HepG2 (cell line): ENCODE measurements around the gene LOC128125822.

Source experiments
- ASH2L ChIP-seq: fragments of 300-600, 200-600 bp; sonication (generic); IDR thresholded peaks from 2 replicates; pipeline ENCODE4 v1.7.0; 2017; ENCODE audit warnings: low read depth, mild to moderate bottlenecking, moderate library complexity, mixed read lengths, low read length; ENCODE audit not compliant: insufficient read length
- CCAR2 ChIP-seq: fragments of 200-400 bp; formaldehyde crosslinking; optimal IDR thresholded peaks from 2 replicates; pipeline ENCODE3; 2018; ENCODE audit warnings: low read depth, mild to moderate bottlenecking, low read length, moderate library complexity
- FIP1L1 ChIP-seq: fragments of 200-400 bp; formaldehyde crosslinking; IDR thresholded peaks from 2 replicates; pipeline ENCODE4 v1.6.1; 2018; ENCODE audit warnings: low read depth, mild to moderate bottlenecking, low read length, moderate library complexity, borderline replicate concordance; ENCODE audit not compliant: insufficient read depth
- FOXM1 ChIP-seq: sonication (generic); formaldehyde crosslinking; IDR thresholded peaks from 2 replicates; pipeline ENCODE4 v1.5.0; 2020; ENCODE audit warnings: missing genetic modification reagents
- HDAC2 ChIP-seq: sonication (generic); formaldehyde crosslinking; IDR thresholded peaks from 2 replicates; pipeline ENCODE4 v1.4.0; 2020; ENCODE audit warnings: missing genetic modification reagents
- KLF12 ChIP-seq: sonication (generic); formaldehyde crosslinking; IDR thresholded peaks from 2 replicates; pipeline ENCODE4 v1.4.0; 2020; ENCODE audit warnings: missing genetic modification reagents, borderline replicate concordance
- MED13 ChIP-seq: sonication (generic); formaldehyde crosslinking; IDR thresholded peaks from 2 replicates; pipeline ENCODE4 v1.5.0; 2020; ENCODE audit warnings: missing genetic modification reagents
- RXRA ChIP-seq: sonication (generic); formaldehyde crosslinking; IDR thresholded peaks from 2 replicates; pipeline ENCODE4 v1.5.1; 2020; ENCODE audit warnings: missing genetic modification reagents
- RXRB ChIP-seq: IDR thresholded peaks from 2 replicates; pipeline ENCODE4 v1.6.1; 2016; ENCODE audit warnings: borderline replicate concordance, missing genetic modification reagents, missing compliant biosample characterization
- SMAD3 ChIP-seq: sonication (generic); formaldehyde crosslinking; IDR thresholded peaks from 2 replicates; pipeline ENCODE4 v1.4.0; 2020; ENCODE audit warnings: missing genetic modification reagents
- SRF ChIP-seq: IDR thresholded peaks from 2 replicates; pipeline ENCODE4 v1.6.1; 2011; ENCODE audit warnings: mild to moderate bottlenecking, low read depth, low read length, moderate library complexity
- THYN1 ChIP-seq: sonication (generic); formaldehyde crosslinking; IDR thresholded peaks from 2 replicates; pipeline ENCODE4 v1.8.1; 2023; ENCODE audit warnings: low read depth, mild to moderate bottlenecking, moderate library complexity, missing genetic modification reagents, borderline replicate concordance
- TP53 ChIP-seq: sonication (generic); formaldehyde crosslinking; conservative IDR thresholded peaks from 2 replicates; pipeline ENCODE4 v1.4.0; 2020; ENCODE audit warnings: missing genetic modification reagents
- ZBTB8A ChIP-seq: sonication (generic); formaldehyde crosslinking; IDR thresholded peaks from 2 replicates; pipeline ENCODE4 v1.4.0; 2020; ENCODE audit warnings: mild to moderate bottlenecking, low read depth, missing genetic modification reagents, borderline replicate concordance
- TF ChIP-seq, protein P1 (sequence below): sonication (generic); formaldehyde crosslinking; IDR thresholded peaks from one replicate; pipeline ENCODE4 v1.5.1; 2020; ENCODE audit warnings: mild to moderate bottlenecking, missing genetic modification reagents; ENCODE audit errors: not compliant biosample characterization
- TF ChIP-seq, protein P2 (sequence below): sonication (generic); formaldehyde crosslinking; conservative IDR thresholded peaks from 2 replicates; pipeline ENCODE4 v1.4.0; 2020; ENCODE audit warnings: missing genetic modification reagents
- TF ChIP-seq, protein P3 (sequence below): sonication (generic); formaldehyde crosslinking; IDR thresholded peaks from 2 replicates; pipeline ENCODE4 v1.8.0; 2022; ENCODE audit warnings: mild to moderate bottlenecking, missing genetic modification reagents
- TF ChIP-seq, protein P4 (sequence below): sonication (generic); formaldehyde crosslinking; IDR thresholded peaks from 2 replicates; pipeline ENCODE4 v1.8.0; 2022; ENCODE audit warnings: mild to moderate bottlenecking, missing genetic modification reagents, moderate library complexity

The LOC128125822 gene

DNA sequence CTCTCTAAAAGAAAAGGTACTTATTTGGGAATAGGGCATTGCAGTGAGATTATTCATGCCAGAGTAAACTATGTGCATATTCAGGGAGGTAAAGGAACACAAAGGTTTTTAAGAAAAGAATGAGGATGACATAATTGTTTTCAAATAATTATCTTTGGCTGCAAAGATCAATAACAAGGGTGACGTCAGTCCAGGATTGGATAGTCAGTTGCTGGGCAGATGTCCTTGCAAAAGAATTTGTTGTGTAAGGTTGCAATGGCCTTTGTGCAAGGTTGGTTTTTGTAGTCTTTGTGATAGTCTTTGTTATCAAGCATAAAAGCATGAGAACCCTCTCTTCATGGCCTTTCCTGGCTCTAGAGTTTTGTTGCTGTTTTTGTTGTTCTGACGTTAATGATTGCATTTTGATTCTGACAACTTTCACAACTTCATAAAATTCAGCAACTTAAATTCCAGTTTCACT, 17.7 kb downstream of the LOC128125822 start (continued):
- TF ChIP-seq, protein P1, sequence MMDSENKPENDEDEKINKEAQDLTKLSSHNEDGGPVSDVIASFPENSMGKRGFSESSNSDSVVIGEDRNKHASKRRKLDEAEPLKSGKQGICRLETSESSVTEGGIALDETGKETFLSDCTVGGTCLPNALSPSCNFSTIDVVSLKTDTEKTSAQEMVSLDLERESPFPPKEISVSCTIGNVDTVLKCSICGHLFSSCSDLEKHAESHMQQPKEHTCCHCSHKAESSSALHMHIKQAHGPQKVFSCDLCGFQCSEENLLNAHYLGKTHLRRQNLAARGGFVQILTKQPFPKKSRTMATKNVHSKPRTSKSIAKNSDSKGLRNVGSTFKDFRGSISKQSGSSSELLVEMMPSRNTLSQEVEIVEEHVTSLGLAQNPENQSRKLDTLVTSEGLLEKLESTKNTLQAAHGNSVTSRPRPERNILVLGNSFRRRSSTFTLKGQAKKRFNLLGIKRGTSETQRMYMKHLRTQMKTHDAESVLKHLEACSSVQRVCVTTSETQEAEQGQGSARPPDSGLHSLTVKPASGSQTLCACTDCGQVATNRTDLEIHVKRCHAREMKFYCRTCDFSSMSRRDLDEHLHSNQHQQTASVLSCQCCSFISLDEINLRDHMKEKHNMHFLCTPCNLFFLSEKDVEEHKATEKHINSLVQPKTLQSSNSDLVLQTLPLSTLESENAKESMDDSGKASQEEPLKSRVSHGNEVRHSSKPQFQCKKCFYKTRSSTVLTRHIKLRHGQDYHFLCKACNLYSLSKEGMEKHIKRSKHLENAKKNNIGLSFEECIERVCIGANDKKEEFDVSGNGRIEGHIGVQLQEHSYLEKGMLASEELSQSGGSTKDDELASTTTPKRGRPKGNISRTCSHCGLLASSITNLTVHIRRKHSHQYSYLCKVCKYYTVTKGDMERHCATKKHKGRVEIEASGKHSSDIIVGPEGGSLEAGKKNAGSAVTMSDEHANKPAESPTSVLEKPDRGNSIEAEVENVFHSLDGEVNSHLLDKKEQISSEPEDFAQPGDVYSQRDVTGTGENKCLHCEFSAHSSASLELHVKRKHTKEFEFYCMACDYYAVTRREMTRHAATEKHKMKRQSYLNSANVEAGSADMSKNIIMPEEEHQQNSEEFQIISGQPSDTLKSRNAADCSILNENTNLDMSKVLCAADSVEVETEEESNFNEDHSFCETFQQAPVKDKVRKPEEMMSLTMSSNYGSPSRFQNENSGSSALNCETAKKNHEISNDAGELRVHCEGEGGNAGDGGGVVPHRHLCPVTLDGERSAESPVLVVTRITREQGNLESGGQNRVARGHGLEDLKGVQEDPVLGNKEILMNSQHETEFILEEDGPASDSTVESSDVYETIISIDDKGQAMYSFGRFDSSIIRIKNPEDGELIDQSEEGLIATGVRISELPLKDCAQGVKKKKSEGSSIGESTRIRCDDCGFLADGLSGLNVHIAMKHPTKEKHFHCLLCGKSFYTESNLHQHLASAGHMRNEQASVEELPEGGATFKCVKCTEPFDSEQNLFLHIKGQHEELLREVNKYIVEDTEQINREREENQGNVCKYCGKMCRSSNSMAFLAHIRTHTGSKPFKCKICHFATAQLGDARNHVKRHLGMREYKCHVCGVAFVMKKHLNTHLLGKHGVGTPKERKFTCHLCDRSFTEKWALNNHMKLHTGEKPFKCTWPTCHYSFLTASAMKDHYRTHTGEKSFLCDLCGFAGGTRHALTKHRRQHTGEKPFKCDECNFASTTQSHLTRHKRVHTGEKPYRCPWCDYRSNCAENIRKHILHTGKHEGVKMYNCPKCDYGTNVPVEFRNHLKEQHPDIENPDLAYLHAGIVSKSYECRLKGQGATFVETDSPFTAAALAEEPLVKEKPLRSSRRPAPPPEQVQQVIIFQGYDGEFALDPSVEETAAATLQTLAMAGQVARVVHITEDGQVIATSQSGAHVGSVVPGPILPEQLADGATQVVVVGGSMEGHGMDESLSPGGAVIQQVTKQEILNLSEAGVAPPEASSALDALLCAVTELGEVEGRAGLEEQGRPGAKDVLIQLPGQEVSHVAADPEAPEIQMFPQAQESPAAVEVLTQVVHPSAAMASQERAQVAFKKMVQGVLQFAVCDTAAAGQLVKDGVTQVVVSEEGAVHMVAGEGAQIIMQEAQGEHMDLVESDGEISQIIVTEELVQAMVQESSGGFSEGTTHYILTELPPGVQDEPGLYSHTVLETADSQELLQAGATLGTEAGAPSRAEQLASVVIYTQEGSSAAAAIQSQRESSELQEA = no peak
- TF ChIP-seq MED13 (CRISPR knock-in tag) (no peak), TP53 (CRISPR knock-in tag) (no peak), RXRB (CRISPR knock-in tag) (peak; percentile 81), THYN1 (no peak), ZBTB8A (no peak), HDAC2 (CRISPR knock-in tag) (peak; percentile 93), SRF (no peak), CCAR2 (no peak), ASH2L (peak; percentile 63), SMAD3 (no peak), FOXM1 (CRISPR knock-in tag) (no peak), RXRA (no peak; the same call in 1 of the 2 replicates), FIP1L1 (no peak), KLF12 (CRISPR knock-in tag) (no peak)
- TF ChIP-seq, protein P2, sequence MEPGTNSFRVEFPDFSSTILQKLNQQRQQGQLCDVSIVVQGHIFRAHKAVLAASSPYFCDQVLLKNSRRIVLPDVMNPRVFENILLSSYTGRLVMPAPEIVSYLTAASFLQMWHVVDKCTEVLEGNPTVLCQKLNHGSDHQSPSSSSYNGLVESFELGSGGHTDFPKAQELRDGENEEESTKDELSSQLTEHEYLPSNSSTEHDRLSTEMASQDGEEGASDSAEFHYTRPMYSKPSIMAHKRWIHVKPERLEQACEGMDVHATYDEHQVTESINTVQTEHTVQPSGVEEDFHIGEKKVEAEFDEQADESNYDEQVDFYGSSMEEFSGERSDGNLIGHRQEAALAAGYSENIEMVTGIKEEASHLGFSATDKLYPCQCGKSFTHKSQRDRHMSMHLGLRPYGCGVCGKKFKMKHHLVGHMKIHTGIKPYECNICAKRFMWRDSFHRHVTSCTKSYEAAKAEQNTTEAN (CRISPR knock-in tag) = no peak
- TF ChIP-seq, protein P3, sequence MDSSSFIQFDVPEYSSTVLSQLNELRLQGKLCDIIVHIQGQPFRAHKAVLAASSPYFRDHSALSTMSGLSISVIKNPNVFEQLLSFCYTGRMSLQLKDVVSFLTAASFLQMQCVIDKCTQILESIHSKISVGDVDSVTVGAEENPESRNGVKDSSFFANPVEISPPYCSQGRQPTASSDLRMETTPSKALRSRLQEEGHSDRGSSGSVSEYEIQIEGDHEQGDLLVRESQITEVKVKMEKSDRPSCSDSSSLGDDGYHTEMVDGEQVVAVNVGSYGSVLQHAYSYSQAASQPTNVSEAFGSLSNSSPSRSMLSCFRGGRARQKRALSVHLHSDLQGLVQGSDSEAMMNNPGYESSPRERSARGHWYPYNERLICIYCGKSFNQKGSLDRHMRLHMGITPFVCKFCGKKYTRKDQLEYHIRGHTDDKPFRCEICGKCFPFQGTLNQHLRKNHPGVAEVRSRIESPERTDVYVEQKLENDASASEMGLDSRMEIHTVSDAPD (CRISPR knock-in tag) = no peak
- TF ChIP-seq, protein P4, sequence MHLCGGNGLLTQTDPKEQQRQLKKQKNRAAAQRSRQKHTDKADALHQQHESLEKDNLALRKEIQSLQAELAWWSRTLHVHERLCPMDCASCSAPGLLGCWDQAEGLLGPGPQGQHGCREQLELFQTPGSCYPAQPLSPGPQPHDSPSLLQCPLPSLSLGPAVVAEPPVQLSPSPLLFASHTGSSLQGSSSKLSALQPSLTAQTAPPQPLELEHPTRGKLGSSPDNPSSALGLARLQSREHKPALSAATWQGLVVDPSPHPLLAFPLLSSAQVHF (CRISPR knock-in tag) = no peak
